ENCODE measurements around the gene TARP.

TARP gene

DNA sequence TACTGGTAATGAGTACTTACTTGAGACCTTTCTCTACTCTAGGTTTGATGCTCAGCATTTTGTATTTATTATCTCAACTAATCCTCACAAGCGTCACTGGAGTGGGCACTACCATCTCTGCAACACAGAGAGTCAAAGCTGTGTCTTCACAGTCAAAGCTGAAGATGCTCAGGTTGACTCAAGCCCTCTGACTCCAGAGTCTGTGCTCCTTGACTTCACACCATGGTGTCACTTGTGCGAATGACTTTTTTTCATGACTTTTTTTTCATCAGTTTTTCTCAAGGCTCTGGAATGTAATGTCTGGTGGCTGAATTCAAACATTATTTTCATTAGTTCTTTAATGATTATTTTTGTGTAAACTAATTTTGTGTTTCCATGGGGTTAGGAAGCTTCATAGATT lies 30.4 kb upstream of the TARP start:
- no peak overlapping the region for H3K4me3 ChIP-seq (replicated peaks; ENCODE audit: low read depth, low read length)
- TF ChIP-seq, protein P1, sequence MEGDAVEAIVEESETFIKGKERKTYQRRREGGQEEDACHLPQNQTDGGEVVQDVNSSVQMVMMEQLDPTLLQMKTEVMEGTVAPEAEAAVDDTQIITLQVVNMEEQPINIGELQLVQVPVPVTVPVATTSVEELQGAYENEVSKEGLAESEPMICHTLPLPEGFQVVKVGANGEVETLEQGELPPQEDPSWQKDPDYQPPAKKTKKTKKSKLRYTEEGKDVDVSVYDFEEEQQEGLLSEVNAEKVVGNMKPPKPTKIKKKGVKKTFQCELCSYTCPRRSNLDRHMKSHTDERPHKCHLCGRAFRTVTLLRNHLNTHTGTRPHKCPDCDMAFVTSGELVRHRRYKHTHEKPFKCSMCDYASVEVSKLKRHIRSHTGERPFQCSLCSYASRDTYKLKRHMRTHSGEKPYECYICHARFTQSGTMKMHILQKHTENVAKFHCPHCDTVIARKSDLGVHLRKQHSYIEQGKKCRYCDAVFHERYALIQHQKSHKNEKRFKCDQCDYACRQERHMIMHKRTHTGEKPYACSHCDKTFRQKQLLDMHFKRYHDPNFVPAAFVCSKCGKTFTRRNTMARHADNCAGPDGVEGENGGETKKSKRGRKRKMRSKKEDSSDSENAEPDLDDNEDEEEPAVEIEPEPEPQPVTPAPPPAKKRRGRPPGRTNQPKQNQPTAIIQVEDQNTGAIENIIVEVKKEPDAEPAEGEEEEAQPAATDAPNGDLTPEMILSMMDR (IDR thresholded peaks at IDR 0.05; ENCODE audit: low read depth, low read length, missing control alignments): no peak

DNA sequence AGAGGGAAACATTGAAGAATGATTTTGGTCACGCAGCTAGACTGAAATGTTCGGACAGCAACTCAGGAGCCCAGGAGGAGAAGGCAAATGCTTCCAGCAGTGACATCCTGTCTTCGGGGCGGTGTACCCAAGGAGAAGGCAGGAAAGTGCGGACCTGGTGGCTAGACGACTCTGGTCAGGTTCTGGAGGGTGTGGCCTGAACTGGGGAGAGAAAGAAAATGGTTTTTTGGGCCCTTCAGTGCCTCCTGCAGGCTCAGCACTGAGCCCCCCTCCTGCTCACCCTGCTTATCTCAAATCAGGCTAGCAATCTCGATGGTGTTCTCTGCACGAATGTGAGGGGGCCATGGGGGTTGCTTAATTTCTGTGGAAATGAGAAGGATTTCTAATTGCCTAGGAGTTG lies 26.7 kb upstream of the TARP start:
- TF ChIP-seq, protein P1 (IDR thresholded peaks at IDR 0.05; ENCODE audit: low read depth, low read length, missing control alignments): no peak
- no peak for DNase-seq (ENCODE audit: extremely low read depth, low read depth)
- H3K4me3 ChIP-seq (replicated peaks; ENCODE audit: low read depth, low read length): no peak overlapping the region

More for the DNA sequence above, 30.4 kb upstream of the TARP start:
- no peak for DNase-seq (ENCODE audit: extremely low read depth, low read depth)

DNA sequence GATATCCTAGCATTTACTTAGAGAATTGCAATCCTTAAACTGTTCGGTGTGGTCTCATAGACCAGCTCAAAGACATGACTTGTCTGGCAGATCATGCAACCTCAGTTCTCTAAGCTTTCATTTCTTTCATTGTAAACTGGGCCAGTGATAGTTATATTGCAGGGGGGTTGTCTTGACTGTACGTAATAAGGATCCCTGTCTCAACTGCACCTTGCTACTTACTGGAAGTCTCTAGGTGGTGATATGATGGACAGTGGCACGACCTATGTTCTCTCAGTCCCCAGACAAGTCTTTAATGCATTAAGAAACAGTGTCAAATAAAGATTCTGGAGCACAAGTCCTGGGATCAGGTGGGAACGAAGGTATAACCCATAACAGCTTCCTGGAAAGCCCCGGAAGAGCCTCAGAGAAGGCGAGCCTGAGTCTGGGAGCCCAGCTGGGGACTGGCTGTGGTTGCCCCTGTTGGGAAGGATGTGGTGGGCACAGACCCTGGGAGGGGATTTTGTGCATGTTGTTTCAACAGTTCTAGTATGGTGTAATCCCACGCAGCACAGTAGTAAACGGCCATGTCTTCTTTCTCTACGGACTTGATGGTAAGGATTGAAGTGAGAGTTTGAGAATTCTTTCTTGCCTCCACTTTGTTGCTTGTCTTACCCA lies 26.0 kb upstream of the TARP start:
- TF ChIP-seq, protein P1 (IDR thresholded peaks at IDR 0.05; ENCODE audit: low read depth, low read length, missing control alignments): no peak
- H3K4me3 ChIP-seq (replicated peaks; ENCODE audit: low read depth, low read length): no peak overlapping the region
- DNase-seq (ENCODE audit: extremely low read depth, low read depth): no peak

DNA sequence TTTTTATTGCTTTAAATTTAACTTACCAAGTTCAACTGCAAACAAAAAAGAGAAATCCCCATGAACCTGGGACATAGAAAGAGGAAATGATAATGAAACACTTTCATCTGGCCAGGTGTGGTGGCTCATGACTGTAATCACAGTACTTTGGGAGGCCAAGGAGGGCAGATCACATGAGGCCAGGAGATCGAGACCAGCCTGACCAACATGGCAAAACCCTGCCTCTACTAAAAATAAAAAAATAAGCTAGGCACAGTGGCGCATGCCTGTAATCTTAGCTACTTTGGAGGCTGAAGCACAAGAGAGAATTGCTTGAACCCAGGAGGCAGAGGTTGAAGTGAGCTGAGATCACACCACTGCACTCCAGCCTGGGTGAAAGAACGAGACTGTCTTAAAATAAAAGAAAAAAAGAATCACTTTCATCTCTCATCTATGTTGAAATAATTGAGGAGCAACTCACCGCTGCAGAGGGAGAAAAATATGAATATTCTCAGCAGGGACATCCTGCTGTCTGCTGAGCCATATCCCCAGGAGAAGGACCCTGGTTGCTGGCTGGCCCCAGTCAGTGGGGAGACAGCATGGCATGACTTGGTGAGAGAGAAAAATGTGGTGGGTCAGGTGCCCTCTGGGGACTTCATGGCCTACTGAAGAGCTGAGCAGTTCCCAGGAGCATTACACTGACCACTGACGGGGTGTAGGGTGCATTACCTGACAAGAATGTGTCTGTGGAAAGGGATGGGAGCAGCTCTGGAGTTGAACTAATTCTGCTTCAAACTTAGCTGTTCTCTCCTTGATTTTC lies 22.8 kb upstream of the TARP start:
- no peak overlapping the region for H3K4me3 ChIP-seq (replicated peaks; ENCODE audit: low read depth, low read length)
- no peak for DNase-seq (ENCODE audit: extremely low read depth, low read depth)
- TF ChIP-seq, protein P1 (IDR thresholded peaks at IDR 0.05; ENCODE audit: low read depth, low read length, missing control alignments): no peak

DNA sequence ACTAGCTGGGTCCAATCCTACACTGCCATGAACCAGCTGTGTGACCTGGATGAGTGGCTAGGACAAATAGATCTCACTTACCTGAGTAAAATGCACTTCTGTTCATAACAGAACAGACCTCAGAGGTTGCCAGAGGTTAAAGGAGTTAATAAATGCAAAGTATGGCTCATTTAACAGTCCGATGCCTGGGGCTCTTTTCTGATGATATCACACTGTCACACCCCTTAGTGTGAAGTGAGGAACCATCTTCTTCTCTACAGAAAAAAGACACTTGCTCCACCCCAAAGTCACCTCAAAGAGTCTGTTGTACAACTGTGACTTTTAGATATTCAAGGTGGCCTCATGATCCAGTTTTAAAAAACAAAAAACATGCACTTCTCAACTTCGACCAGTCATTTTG lies 21.5 kb upstream of the TARP start:
- no peak for DNase-seq (ENCODE audit: extremely low read depth, low read depth)
- TF ChIP-seq, protein P1 (IDR thresholded peaks at IDR 0.05; ENCODE audit: low read depth, low read length, missing control alignments): no peak
- H3K4me3 ChIP-seq (replicated peaks; ENCODE audit: low read depth, low read length): no peak overlapping the region

DNA sequence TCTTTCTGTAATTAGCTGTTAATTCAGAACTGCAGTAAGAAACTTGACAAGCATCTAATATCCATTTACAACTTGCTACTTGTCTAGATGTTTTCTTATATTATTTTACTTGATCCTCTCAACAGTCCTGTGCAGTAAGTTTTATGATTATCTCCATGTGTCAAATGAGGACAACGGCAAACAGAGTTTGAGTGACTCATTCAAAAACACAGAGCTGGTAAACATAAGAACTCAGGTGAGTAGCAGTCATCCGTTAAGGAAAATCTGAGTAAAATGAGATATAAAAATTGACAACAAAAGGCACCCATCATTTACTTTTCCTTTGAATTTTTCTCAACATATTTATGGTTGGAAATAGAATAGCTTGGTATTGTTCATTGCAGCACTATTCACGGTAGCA lies 19.0 kb upstream of the TARP start:
- no peak for DNase-seq (ENCODE audit: extremely low read depth, low read depth)
- H3K4me3 ChIP-seq (replicated peaks; ENCODE audit: low read depth, low read length): no peak overlapping the region
- TF ChIP-seq, protein P1 (IDR thresholded peaks at IDR 0.05; ENCODE audit: low read depth, low read length, missing control alignments): no peak
